CD4-positive, CD25-positive, alpha-beta regulatory T cell (primary cell): ENCODE results near the gene SUV39H2. TPM values are rescaled to one million over a fixed set of nuclear protein-coding genes. Genes with fewer than 3 reads are reported as not detected.

ENCODE experiments used
- ATAC-seq, 2 donors: fragments of 150-1000 bp; cut with Tn5 transposase; one replicate each; pipeline ENCODE4 v1.10.0; 2021; ENCODE audit warnings: low read depth in 2 of 2, moderate number of reproducible peaks in 2 of 2, moderate library complexity in 1 of 2
- DNase-seq, 3 donors: peaks; one replicate each; pipeline versions ENCODE4 v3.0.0 to v3.0.0-alpha.2; 2012 to 2022; ENCODE audit warnings: mixed read lengths in 1 of 3
- H3K27ac ChIP-seq: one replicate; pipeline ENCODE4 v1.7.0; 2013; ENCODE audit warnings: mild to moderate bottlenecking, low read length; ENCODE audit not compliant: insufficient read depth, poor library complexity, severe bottlenecking
- H3K27me3 ChIP-seq: one replicate; pipeline ENCODE4 v1.7.0; 2013; ENCODE audit warnings: low read length; ENCODE audit not compliant: control insufficient read depth, insufficient read depth
- H3K36me3 ChIP-seq: one replicate; pipeline ENCODE4 v1.7.0; 2013; ENCODE audit warnings: mild to moderate bottlenecking, low read length, moderate library complexity; ENCODE audit not compliant: control insufficient read depth, insufficient read depth
- H3K4me1 ChIP-seq: 2 replicates; pipeline ENCODE4 v1.7.0; 2013; ENCODE audit warnings: mild to moderate bottlenecking, low read length; ENCODE audit not compliant: insufficient read depth, control insufficient read depth, poor library complexity, severe bottlenecking
- H3K4me3 ChIP-seq: one replicate; pipeline ENCODE4 v1.7.0; 2013; ENCODE audit warnings: low read depth, mild to moderate bottlenecking, low read length, moderate library complexity
- H3K9me3 ChIP-seq, 2 experiments: 1 replicate in 1 of 2; 2 replicates in 1 of 2; pipeline ENCODE4 v1.7.0; 2013; ENCODE audit warnings: low read length in 2 of 2, mild to moderate bottlenecking in 1 of 2, moderate library complexity in 1 of 2; ENCODE audit not compliant: control insufficient read depth in 2 of 2
- H3K27ac Mint-ChIP-seq, 3 donors: one replicate each; pipeline ENCODE4 v1.8.0; 2020 to 2022; ENCODE audit warnings: mild to moderate bottlenecking in 3 of 3, mixed read lengths in 3 of 3, moderate library complexity in 2 of 3
- H3K27me3 Mint-ChIP-seq: one replicate; pipeline ENCODE4 v1.8.0; 2022; ENCODE audit warnings: mild to moderate bottlenecking, mixed read lengths
- H3K36me3 Mint-ChIP-seq: one replicate; pipeline ENCODE4 v1.8.0; 2020; ENCODE audit warnings: mixed read lengths
- H3K4me1 Mint-ChIP-seq, 4 donors: one replicate each; pipeline ENCODE4 v1.8.0; 2020 to 2022; ENCODE audit warnings: mixed read lengths in 4 of 4, mild to moderate bottlenecking in 1 of 4
- H3K4me3 Mint-ChIP-seq, 4 donors: one replicate each; pipeline ENCODE4 v1.8.0; 2020 to 2022; ENCODE audit warnings: mild to moderate bottlenecking in 4 of 4, mixed read lengths in 4 of 4, moderate library complexity in 3 of 4
- H3K9me3 Mint-ChIP-seq, 7 donors: one replicate each; pipeline ENCODE4 v1.8.0; 2020 to 2022; ENCODE audit warnings: mixed read lengths in 7 of 7, mild to moderate bottlenecking in 3 of 7, moderate library complexity in 2 of 7
- polyA plus RNA-seq, 4 donors: library from polyadenylated mRNA; unstranded; fragments of 300-500 nt; fragmentation: Illumina TruSeq; gene quantifications; one replicate each; pipeline ENCODE4 v1.2.3, GENCODE V29; 2021
- total RNA-seq: library from RNA; stranded (reverse); gene quantifications from one replicate; pipeline ENCODE4 v1.2.3, GENCODE V29; 2022

SUV39H2 gene
- total and polyA plus RNA-seq, 5 donors from 2014 or later, result 2.1 to 5.2 (median 4.3) TPM

DNA sequence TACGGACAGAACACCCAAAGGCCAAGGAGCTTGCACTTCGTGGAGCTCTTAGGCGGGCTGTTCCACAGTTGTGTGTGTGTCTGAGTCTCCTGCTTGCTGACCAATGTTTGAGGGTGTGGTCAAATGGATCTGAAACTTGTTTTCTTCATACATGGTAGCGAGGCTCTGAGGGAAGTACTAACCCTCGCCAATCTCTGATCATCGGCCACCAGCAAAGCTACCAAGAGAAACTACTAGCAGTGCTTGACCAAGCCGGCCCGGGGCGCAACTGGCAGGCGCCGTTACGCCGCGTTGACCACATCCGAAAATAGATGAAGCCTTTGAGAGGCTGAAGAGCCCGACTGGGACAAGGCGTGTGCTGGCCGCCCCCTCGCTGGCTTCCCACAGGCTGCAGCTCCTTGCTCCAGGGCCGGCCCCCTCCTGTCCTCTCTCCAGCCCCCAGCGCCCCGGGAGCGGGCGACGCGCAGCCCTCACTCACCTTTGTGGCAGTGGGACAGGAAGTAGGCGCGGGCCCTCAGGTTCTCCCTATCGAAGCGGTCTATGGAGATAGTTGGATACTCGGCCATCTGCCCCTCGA, 74.8 kb downstream of the SUV39H2 start:
- Mint-ChIP-seq H3K4me1 (peaks cover 14 to 77% (median 45%) of the 10 kb centered on the region in 4 donors), H3K27me3 (no peaks in the 10 kb centered on the region), H3K9me3 (peaks cover 0 to 1% (median 0%) of the 10 kb centered on the region in 7 donors), H3K36me3 (peaks cover 11% of the 10 kb centered on the region), H3K27ac (peak overlapping the region; percentile 96 to 97 (median 97)), H3K4me3 (peak overlapping the region; percentile 87 to 98 (median 94))
- H3K4me3 ChIP-seq, result peak overlapping the region; percentile 87
- DNase-seq (peak in 2 of 3 donors; percentile 15 to 46), ATAC-seq (peak; percentile 30 to 43)
- peaks cover 38% of the 10 kb centered on the region for H3K4me1 ChIP-seq
- no peaks in the 10 kb centered on the region for H3K9me3 ChIP-seq
- H3K27me3 ChIP-seq, result no peaks in the 10 kb centered on the region
- peak overlapping the region; percentile 91 for H3K27ac ChIP-seq
- peaks cover 8% of the 10 kb centered on the region for H3K36me3 ChIP-seq

Other genes with a start within 250 kb of the SUV39H2 start
- 327 TPM for gene FAM107B, start 104.0 kb upstream of the SUV39H2 start, total RNA-seq
- gene FAM107B, start 104.0 kb upstream of the SUV39H2 start, polyA plus RNA-seq, result 100 to 1,000 TPM; 202 to 301 (median 262) TPM
- gene CDNF, start 40.8 kb upstream of the SUV39H2 start, total RNA-seq, result 1.7 TPM
- 1 to 10 TPM in 2 of 4 donors, under 1 TPM in 2; 0.32 to 2.1 (median 1.2) TPM for gene CDNF, start 40.8 kb upstream of the SUV39H2 start, polyA plus RNA-seq
- 22.6 TPM for gene HSPA14, start 40.6 kb upstream of the SUV39H2 start, total RNA-seq
- 10 to 100 TPM; 16.0 to 26.7 (median 20.9) TPM for gene HSPA14, start 40.6 kb upstream of the SUV39H2 start, polyA plus RNA-seq
- gene MSANTD7, start 40.6 kb upstream of the SUV39H2 start, total RNA-seq, result 28.9 TPM
- gene MSANTD7, start 40.6 kb upstream of the SUV39H2 start, polyA plus RNA-seq, result 10 to 100 TPM in 1 of 4 donors, 1 to 10 TPM in 3; 8.4 to 11.7 (median 9.8) TPM
- 24.6 TPM for gene DCLRE1C, start 75.2 kb downstream of the SUV39H2 start, total RNA-seq
- 10 to 100 TPM; 18.5 to 30.5 (median 23.1) TPM for gene DCLRE1C, start 75.2 kb downstream of the SUV39H2 start, polyA plus RNA-seq
- not detected for gene MEIG1, start 80.5 kb downstream of the SUV39H2 start, total RNA-seq
- 1 to 10 TPM in 3 of 4 donors, under 1 TPM in 1; 0.83 to 1.7 (median 1.5) TPM for gene MEIG1, start 80.5 kb downstream of the SUV39H2 start, polyA plus RNA-seq
- not detected for gene OLAH, start 165.1 kb downstream of the SUV39H2 start, total RNA-seq
- not detected for gene OLAH, start 165.1 kb downstream of the SUV39H2 start, polyA plus RNA-seq
- gene ACBD7, start 209.9 kb downstream of the SUV39H2 start, total RNA-seq, result 0.39 TPM
- under 1 TPM in 2 of 4 donors, not detected in 2; 0.25 to 0.49 TPM for gene ACBD7, start 209.9 kb downstream of the SUV39H2 start, polyA plus RNA-seq
- gene RPP38, start 218.5 kb downstream of the SUV39H2 start, total RNA-seq, result 9.3 TPM
- 10 to 100 TPM; 19.6 to 38.7 (median 28.9) TPM for gene RPP38, start 218.5 kb downstream of the SUV39H2 start, polyA plus RNA-seq